HG03439 (cell line): Measurements from ENCODE around the gene LMBR1.
"Not testable (repeated sequence)": the region's sequence is repeated elsewhere in the genome, so short reads cannot be mapped to it uniquely, and the experiment has no call there.

Experiments used
- ATAC-seq: cut with Tn5 transposase; IDR thresholded peaks from one replicate; pipeline ENCODE4 v1.9.1; 2021; ENCODE audit warnings: mild to moderate bottlenecking, moderate library complexity; ENCODE audit not compliant: unreplicated experiment

Gene LMBR1

GRCh38 chr7:156811706-156812105, 81.3 kb downstream of the LMBR1 start:
- no peak for ATAC-seq

- not testable (repeated sequence) for ATAC-seq
These were observed 89.3 kb downstream of the LMBR1 start for GRCh38 chr7:156803656-156804055.

- no peak for ATAC-seq
These were observed 90.8 kb downstream of the LMBR1 start for GRCh38 chr7:156802214-156802613.

- ATAC-seq, result no peak
These were observed 97.6 kb downstream of the LMBR1 start for GRCh38 chr7:156795415-156795814.

DNA sequence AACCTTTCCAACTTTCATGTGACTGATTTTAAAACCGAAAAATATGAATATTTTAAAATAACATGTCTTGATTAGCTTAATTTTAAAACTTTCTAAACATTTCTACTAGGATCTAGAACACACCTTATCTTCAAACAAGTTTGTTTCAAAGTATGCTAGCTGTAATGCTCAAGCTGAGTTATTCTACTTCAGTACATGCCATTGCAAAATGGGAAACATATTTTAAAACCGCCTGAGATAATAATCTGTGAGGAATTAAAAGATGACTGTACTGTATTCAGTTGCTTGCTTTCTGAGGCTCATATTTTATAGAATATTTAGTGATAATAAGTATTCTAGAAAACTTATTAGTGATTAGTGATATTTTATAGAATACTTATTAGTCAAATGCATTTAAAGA, 99.6 kb downstream of the LMBR1 start:
- no peak for ATAC-seq

DNA sequence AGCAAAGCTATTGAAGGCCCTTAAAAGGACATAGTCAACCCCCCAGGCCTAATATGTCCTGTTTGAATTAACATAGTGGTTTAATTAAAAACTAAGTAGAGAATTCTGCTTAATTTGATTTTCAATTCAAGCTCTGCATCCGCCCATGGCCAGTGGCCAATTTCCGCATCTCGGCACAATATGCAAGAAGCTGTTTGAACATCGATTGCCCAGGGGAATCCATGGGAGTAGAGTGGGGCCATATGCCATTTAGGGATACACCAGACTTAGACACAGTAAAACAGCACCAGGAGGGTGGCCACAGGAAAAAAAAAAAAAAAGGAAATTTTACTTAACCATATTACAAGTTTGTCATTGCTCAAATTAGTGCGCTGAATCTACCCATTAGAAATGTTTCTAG, 100.4 kb downstream of the LMBR1 start:
- ATAC-seq, result no peak

DNA sequence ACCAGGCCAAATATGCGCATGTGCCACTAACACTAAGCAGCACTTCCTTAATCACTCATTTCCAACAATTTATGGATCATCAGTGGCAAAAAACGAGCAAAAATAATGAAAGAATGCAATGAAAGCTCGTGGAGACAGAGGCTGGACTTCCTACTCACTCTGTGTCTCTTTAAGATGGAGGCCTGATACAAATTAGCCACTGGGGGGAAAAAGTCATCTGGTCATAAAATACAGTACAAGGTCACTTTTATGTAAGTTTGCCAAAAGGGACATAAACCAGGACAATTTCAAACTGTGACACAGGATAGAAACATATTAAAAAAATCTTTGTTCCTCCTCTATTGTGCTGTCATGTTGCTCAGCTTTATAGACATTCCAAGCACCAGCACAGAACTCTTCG, 101.7 kb downstream of the LMBR1 start:
- no peak for ATAC-seq

DNA sequence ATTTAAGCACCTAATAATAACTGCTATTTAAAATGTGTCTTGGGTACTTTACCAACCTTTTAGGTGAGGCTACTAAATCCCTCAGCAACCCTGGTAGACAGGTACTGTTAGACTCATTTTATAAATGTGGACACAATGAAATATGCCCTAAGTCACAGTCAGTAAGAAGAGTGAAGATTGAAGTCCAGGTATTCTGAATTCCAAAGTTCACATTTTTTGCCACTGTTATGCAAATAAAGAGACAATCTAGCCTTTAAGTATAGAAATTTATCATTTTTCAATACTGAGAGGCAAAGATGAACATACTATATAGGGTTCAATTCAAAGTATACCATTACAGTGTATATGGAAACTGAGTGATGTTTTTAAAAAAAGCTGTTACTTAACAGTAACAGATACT, 102.7 kb downstream of the LMBR1 start:
- ATAC-seq, result no peak

- ATAC-seq, result no peak
These were observed 106.9 kb downstream of the LMBR1 start for GRCh38 chr7:156785998-156786543.

GRCh38 chr7:156783864-156784263, 109.1 kb downstream of the LMBR1 start:
- no peak for ATAC-seq

DNA sequence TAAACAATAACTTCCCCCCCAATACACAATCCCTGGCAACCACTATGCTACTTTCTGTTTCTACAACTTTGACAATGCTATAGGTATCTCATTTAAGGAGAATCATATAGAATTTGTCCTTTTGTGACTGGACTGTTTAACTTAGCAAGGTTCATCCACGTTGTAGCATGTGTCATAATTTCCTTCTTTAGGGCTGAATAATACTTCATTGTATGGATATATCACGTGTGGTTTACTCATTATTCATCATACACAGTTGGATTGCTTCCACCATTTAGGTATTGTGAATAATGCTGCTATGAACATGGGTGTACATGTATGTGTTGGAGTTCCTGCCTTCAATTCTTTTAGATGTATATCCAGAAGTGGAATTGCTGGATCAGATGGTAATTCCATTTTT, 111.0 kb downstream of the LMBR1 start:
- ATAC-seq, result no peak

DNA sequence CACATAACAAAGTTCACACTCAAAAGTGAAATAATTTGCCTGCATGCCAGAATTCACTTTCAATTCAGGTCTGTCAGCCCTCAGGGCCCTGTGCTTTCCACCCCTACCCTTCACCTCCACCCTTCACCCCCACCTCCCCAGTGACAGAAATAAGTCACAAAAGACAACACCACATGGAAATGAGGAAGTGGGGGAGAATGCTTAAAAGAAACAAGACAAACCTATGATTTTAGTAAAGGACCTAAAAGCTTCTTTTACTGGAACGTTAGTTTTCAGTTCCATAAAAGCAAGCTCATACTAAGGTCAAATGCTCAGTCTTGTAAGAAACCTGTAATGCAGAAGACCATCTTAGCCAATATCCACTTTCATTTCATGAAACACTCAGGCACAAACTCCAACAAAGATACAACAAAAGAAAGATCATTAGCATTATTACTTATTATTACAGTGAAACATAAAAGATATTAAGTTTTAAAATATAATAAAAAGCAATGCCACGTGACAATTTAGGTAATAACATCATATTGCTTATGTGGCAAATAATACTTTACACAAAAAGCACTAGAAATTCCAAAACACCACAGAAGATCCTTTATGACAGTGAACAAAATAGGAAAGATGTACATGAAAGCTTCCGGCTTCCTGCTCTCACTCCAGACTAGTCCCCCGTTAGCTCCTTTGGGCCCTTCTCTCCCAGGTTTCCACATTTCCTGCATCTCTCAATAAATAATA, 112.1 kb downstream of the LMBR1 start:
- peak; percentile 86 for ATAC-seq

- no peak for ATAC-seq
These were observed 114.3 kb downstream of the LMBR1 start for GRCh38 chr7:156778668-156779067.

DNA sequence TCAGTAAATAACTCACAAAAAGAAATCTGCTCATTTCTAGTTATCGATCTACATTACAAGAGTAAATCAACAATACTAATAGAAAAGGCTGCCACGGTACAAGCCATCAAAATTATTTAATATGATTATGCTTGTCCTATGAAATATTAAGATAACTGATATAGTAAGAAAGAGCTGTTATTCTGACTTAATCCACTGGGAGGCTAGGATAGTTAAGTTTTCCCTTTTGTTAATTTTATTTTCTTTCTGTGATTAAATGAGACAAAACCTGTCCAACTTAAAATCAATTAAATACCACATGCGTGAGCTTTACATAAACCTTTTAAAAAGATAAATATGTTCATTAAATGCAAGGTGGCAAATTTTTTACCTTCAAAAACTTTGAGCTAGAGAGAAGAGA, 114.8 kb downstream of the LMBR1 start:
- ATAC-seq, result no peak

DNA sequence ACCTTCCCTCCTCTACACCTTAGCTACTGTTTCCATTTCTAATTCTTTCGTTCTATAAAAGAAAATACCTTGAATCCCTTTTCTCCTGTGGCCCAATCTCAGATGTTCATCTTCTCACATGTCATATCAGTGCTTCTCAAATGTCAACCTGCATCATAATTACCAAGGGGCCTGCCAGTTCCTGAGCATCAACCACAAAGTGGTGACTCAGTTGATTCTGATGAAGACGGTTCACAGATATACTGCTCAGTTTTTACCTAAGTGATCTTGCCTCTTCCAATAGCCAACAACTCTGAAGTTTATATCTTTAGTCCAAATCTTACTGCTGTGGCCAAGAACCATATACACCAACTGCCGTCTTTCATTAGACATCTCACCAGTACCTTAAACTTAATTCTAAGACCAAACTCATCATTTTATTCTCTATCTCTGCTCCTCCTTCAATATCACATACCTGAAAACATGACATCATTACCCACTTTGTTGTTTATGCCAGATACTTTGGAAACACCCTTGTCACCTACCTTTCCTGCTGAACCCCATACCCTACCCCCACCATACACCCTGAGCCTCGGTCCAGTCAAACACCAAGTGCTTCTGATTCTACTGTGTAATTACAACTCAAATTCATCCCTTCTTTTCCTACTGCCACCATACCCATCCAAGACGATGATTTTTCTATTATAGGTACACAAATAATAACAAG, 115.5 kb downstream of the LMBR1 start:
- no peak for ATAC-seq

- ATAC-seq, result no peak
These were observed 116.5 kb downstream of the LMBR1 start for GRCh38 chr7:156776527-156776926.

GRCh38 chr7:156773966-156774365, 119.0 kb downstream of the LMBR1 start:
- no peak for ATAC-seq

DNA sequence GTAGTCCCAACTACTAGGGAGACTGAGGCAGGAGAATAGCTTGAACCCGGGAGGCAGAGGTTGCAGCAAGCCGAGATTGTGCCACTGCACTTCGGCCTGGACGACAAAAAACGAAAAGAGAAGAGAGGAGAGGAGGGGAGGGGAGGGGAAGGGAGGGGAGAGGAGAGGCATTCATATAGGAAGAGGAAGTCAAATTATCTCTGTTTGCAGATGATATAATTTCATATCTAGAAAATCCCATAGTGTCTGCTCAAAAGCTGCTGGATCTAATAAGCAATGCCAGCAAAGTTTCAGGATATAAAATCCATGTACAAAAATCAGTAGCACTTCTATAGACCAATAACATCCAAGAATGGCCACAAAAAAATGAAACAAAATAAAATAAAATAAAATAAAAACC, 120.3 kb downstream of the LMBR1 start:
- ATAC-seq, result no peak

GRCh38 chr7:156768698-156769472, 124.1 kb downstream of the LMBR1 start:
- ATAC-seq, result no peak

- ATAC-seq, result no peak
These were observed 126.3 kb downstream of the LMBR1 start for GRCh38 chr7:156766666-156767065.

GRCh38 chr7:156765901-156766656, 126.9 kb downstream of the LMBR1 start:
- ATAC-seq, result no peak
